Omental fat pad (tissue), 4 donors: Measurements from ENCODE around the gene COPE. TPM values are rescaled to one million over a fixed set of nuclear protein-coding genes. Genes with fewer than 3 reads are reported as not detected.

Experiments used
- ATAC-seq: fragments of 150-250 bp; one replicate; pipeline ENCODE4 v1.9.1; 2016; ENCODE audit warnings: mild to moderate bottlenecking, moderate library complexity; ENCODE audit not compliant: low FRiP score
- DNase-seq: peaks from one replicate; pipeline ENCODE4 v3.0.0-alpha.2; 2019; ENCODE audit warnings: low spot score
- CTCF ChIP-seq, 3 donors: fragments of 450-650 bp; IDR thresholded peaks; one replicate each; pipeline ENCODE4 v1.5.1; 2016 to 2017; ENCODE audit warnings: antibody characterized with exemption in 3 of 3, mild to moderate bottlenecking in 3 of 3, moderate library complexity in 2 of 3
- total RNA-seq, 4 donors: library from RNA; depleted of rRNA; stranded (reverse); fragments of >200 nt; gene quantifications; one replicate each; pipeline ENCODE4 v1.1.0, GENCODE V29; 2016

The COPE gene
- total RNA-seq, 4 donors from 2014 or later = 158 to 202 (median 169) TPM

- ATAC-seq (no peak), DNase-seq (no peak)
- no peak for TF ChIP-seq CTCF (IDR thresholded peaks at IDR 0.05)
These were observed 25.5 kb downstream of the COPE start for GRCh38 chr19:18893587-18894253.

- no peak for DNase-seq
- TF ChIP-seq CTCF (IDR thresholded peaks at IDR 0.05) = no peak
- no peak for ATAC-seq
These were observed 29.0 kb downstream of the COPE start for GRCh38 chr19:18889949-18890745.

GRCh38 chr19:18886972-18887371, 32.2 kb downstream of the COPE start:
- TF ChIP-seq CTCF (IDR thresholded peaks at IDR 0.05) = no peak
- ATAC-seq (no peak), DNase-seq (no peak)

GRCh38 chr19:18883526-18884304, 35.5 kb downstream of the COPE start:
- no peak for TF ChIP-seq CTCF (IDR thresholded peaks at IDR 0.05)
- DNase-seq (no peak), ATAC-seq (no peak)

- ATAC-seq (no peak), DNase-seq (no peak)
- TF ChIP-seq CTCF (IDR thresholded peaks at IDR 0.05) = no peak
These were observed 37.7 kb downstream of the COPE start for GRCh38 chr19:18881491-18881890.

GRCh38 chr19:18879579-18880373, 39.4 kb downstream of the COPE start:
- DNase-seq (no peak), ATAC-seq (no peak)
- no peak for TF ChIP-seq CTCF (IDR thresholded peaks at IDR 0.05)
